Body of pancreas (tissue), 4 donors: ENCODE data around the gene TTC21B.

Experiments used
- POLR2A ChIP-seq, 3 donors: fragments of 450-650 bp; IDR thresholded peaks; one replicate each; pipeline ENCODE4 v1.6.1; 2016; ENCODE audit warnings: antibody characterized with exemption in 3 of 3, mild to moderate bottlenecking in 2 of 3
- TF ChIP-seq, protein P1 (sequence below), 7 experiments: fragments of 450-650 bp in 4 of 7; fragments of 200-600 bp in 3 of 7; sonication (generic) in 3 of 7; IDR thresholded peaks; one replicate each; pipeline ENCODE4 v1.5.1; 2016 to 2019; ENCODE audit warnings: antibody characterized with exemption in 7 of 7

DNA sequence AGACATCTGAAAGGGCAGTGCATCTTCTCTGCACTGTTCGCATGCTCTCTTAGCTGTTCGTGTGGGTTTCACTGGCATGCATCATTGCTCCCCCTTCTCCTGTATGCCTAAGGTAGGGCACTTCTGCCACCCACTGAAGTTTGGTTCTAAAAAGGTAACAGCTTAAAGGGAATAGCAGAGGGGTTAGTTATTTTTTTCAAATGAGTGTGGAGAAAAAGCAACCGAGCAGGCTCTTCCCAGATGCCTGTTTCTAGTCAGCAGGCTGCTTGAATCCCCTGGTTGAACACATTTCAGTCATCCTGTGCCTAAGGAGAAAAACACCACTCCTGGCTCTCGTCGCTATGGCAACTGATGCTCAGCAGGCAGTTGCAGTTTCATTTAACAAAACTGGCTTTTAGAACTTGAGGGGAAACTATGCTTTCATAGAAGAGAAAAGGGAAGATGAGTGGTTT, 89.7 kb downstream of the TTC21B start:
- TF ChIP-seq, protein P1, sequence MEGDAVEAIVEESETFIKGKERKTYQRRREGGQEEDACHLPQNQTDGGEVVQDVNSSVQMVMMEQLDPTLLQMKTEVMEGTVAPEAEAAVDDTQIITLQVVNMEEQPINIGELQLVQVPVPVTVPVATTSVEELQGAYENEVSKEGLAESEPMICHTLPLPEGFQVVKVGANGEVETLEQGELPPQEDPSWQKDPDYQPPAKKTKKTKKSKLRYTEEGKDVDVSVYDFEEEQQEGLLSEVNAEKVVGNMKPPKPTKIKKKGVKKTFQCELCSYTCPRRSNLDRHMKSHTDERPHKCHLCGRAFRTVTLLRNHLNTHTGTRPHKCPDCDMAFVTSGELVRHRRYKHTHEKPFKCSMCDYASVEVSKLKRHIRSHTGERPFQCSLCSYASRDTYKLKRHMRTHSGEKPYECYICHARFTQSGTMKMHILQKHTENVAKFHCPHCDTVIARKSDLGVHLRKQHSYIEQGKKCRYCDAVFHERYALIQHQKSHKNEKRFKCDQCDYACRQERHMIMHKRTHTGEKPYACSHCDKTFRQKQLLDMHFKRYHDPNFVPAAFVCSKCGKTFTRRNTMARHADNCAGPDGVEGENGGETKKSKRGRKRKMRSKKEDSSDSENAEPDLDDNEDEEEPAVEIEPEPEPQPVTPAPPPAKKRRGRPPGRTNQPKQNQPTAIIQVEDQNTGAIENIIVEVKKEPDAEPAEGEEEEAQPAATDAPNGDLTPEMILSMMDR (IDR thresholded peaks at IDR 0.05) = no peak
- TF ChIP-seq POLR2A (IDR thresholded peaks at IDR 0.05) = no peak
